ENCODE measurements around the gene HTR1B.

Gene HTR1B

DNA sequence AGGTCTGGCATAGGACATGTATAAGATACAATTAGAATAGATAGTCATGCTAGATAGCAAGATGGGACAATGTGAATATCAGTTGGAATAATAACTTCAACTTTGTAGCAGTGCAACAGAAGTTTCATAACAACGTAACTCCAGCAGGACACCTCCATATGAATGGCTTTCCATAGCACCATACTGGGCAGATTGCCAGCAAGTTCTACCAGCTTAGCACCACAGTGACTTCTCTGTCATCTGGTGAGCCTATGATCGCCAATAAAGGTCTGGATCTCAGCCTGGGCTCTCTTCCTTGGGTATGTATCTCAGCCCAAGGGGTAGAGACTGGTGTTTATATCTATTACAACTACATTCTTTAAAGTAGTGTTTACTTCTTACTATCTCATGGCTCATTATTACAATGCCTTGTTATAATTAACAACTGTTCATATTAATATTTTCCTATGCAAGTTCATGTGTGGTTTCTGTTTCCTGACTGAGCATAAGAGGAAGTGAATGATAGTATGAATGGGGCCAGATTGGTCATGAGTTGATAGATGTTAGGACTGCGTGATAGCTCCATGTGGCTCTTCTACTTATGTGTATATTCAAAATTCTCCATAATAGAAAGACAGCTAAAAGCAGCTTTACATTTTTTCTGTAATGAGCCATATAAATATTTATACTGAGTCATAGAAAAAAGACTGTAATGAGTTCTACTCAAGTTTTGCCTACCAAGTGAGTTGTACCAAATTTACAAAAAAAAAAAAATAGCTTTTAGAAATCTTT, 22.9 kb downstream of the HTR1B start:
- DNase-seq (ENCODE audit: low read depth in 1 of 2, low spot score in 1 of 2): no peak
- peak; percentile 75; the same call in 1 of the 2 replicates for TF ChIP-seq SPI1 (IDR thresholded peaks at IDR 0.05; ENCODE audit: borderline replicate concordance, low read depth)
- TF ChIP-seq, protein P1, sequence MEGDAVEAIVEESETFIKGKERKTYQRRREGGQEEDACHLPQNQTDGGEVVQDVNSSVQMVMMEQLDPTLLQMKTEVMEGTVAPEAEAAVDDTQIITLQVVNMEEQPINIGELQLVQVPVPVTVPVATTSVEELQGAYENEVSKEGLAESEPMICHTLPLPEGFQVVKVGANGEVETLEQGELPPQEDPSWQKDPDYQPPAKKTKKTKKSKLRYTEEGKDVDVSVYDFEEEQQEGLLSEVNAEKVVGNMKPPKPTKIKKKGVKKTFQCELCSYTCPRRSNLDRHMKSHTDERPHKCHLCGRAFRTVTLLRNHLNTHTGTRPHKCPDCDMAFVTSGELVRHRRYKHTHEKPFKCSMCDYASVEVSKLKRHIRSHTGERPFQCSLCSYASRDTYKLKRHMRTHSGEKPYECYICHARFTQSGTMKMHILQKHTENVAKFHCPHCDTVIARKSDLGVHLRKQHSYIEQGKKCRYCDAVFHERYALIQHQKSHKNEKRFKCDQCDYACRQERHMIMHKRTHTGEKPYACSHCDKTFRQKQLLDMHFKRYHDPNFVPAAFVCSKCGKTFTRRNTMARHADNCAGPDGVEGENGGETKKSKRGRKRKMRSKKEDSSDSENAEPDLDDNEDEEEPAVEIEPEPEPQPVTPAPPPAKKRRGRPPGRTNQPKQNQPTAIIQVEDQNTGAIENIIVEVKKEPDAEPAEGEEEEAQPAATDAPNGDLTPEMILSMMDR (IDR thresholded peaks at IDR 0.05; ENCODE audit: insufficient read depth, low read length): no peak
- H3K27me3 ChIP-seq (ENCODE audit: insufficient read depth, poor library complexity, severe bottlenecking): no peaks in the 10 kb centered on the region
- H3K4me3 ChIP-seq (replicated peaks; ENCODE audit: insufficient read depth, low read length): no peak overlapping the region
- H3K27ac ChIP-seq (replicated peaks): no peak overlapping the region

DNA sequence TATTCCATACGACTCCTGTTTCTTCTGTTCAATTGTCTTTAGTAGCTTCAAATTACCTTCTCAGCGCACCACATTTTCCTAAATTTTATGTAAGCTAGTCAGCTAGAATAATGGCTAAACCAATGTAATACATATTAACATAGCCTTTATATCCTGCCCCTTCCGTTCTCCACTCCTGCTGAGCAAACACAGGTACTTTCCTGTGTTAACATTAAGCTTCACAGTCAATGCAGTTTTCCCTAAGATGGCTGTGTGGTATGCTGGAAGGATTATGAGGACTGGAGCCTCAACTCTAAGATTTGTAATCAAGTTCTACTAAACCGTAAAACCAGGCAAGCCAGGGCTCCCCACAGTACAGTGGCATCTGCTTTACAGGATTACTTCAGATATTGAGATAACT, 29.4 kb downstream of the HTR1B start:
- H3K4me3 ChIP-seq (replicated peaks; ENCODE audit: insufficient read depth, low read length): no peak overlapping the region
- no peak overlapping the region for H3K27ac ChIP-seq (replicated peaks)

DNA sequence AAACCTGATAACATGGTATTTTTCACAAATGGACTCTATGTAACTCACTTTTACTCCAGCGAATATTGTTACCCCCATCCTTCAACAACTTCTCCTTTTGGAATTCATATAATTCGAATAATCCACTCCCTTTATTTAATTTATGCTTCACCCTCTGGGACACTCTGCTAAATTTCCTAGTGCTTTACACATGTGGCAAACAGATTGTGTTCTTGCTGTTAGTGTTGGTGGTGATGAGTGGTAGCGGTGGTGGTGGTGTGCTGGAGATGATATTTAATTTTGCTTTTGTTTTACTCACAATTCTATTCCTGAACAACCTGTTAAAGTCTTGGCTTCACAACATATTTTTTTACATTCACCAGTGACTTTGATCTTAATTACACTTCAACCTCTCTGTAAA, 32.8 kb downstream of the HTR1B start:
- Histone ChIP-seq H3K4me3 (replicated peaks; ENCODE audit: insufficient read depth, low read length) (no peak overlapping the region), H3K27me3 (ENCODE audit: insufficient read depth, poor library complexity, severe bottlenecking) (no peaks in the 10 kb centered on the region), H3K27ac (replicated peaks) (no peak overlapping the region)
- TF ChIP-seq, protein P1 (IDR thresholded peaks at IDR 0.05; ENCODE audit: insufficient read depth, low read length): no peak
- TF ChIP-seq POLR2AphosphoS5 (IDR thresholded peaks at IDR 0.05; ENCODE audit: low read depth): no peak
- TF ChIP-seq SPI1 (IDR thresholded peaks at IDR 0.05; ENCODE audit: borderline replicate concordance, low read depth): no peak
- TF ChIP-seq GABPA (IDR thresholded peaks at IDR 0.05; ENCODE audit: low read depth): no peak
- TF ChIP-seq, protein P2, sequence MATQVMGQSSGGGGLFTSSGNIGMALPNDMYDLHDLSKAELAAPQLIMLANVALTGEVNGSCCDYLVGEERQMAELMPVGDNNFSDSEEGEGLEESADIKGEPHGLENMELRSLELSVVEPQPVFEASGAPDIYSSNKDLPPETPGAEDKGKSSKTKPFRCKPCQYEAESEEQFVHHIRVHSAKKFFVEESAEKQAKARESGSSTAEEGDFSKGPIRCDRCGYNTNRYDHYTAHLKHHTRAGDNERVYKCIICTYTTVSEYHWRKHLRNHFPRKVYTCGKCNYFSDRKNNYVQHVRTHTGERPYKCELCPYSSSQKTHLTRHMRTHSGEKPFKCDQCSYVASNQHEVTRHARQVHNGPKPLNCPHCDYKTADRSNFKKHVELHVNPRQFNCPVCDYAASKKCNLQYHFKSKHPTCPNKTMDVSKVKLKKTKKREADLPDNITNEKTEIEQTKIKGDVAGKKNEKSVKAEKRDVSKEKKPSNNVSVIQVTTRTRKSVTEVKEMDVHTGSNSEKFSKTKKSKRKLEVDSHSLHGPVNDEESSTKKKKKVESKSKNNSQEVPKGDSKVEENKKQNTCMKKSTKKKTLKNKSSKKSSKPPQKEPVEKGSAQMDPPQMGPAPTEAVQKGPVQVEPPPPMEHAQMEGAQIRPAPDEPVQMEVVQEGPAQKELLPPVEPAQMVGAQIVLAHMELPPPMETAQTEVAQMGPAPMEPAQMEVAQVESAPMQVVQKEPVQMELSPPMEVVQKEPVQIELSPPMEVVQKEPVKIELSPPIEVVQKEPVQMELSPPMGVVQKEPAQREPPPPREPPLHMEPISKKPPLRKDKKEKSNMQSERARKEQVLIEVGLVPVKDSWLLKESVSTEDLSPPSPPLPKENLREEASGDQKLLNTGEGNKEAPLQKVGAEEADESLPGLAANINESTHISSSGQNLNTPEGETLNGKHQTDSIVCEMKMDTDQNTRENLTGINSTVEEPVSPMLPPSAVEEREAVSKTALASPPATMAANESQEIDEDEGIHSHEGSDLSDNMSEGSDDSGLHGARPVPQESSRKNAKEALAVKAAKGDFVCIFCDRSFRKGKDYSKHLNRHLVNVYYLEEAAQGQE (IDR thresholded peaks at IDR 0.05; ENCODE audit: insufficient replicate concordance, low read depth): no peak
- DNase-seq (ENCODE audit: low read depth in 1 of 2, low spot score in 1 of 2): no peak

More for the DNA sequence above, 29.4 kb downstream of the HTR1B start:
- no peaks in the 10 kb centered on the region for H3K27me3 ChIP-seq (ENCODE audit: insufficient read depth, poor library complexity, severe bottlenecking)
- TF ChIP-seq POLR2AphosphoS5 (IDR thresholded peaks at IDR 0.05; ENCODE audit: low read depth): no peak
- TF ChIP-seq, protein P2 (IDR thresholded peaks at IDR 0.05; ENCODE audit: insufficient replicate concordance, low read depth): no peak
- TF ChIP-seq SPI1 (IDR thresholded peaks at IDR 0.05; ENCODE audit: borderline replicate concordance, low read depth): no peak
- TF ChIP-seq, protein P1 (IDR thresholded peaks at IDR 0.05; ENCODE audit: insufficient read depth, low read length): no peak
- TF ChIP-seq GABPA (IDR thresholded peaks at IDR 0.05; ENCODE audit: low read depth): no peak
- no peak for DNase-seq (ENCODE audit: low read depth in 1 of 2, low spot score in 1 of 2)

All from HL-60 (cell line).